Upper lobe of left lung (tissue), 4 donors: Measurements from ENCODE around the gene FRK.

Experiments used
- CTCF ChIP-seq, 6 experiments: fragments of 450-650 bp in 4 of 6; fragments of 200-600 bp in 2 of 6; sonication (generic) in 2 of 6; IDR thresholded peaks; one replicate each; pipeline ENCODE4 v1.5.1; 2016 to 2019; ENCODE audit warnings: antibody characterized with exemption in 6 of 6
- EP300 ChIP-seq, 4 donors: sonication (generic); formaldehyde crosslinking; IDR thresholded peaks; one replicate each; pipeline ENCODE4 v1.5.1; 2017; ENCODE audit warnings: antibody characterized with exemption in 4 of 4, control low read depth in 2 of 4

GRCh38 chr6:116062496-116062895, 1.8 kb upstream of the FRK start:
- TF ChIP-seq EP300 (IDR thresholded peaks at IDR 0.05): no peak
- no peak for TF ChIP-seq CTCF (IDR thresholded peaks at IDR 0.05)
